22Rv1 (cell line): ENCODE data around the gene TNKS2.

Experiments used
- ZFX ChIP-seq: fragments of 450-650 bp; IDR thresholded peaks from 2 replicates; pipeline ENCODE4 v1.6.1; 2017; ENCODE audit warnings: antibody characterized with exemption, borderline replicate concordance
- TF ChIP-seq, protein P1 (sequence below): fragments of 450-650 bp; IDR thresholded peaks from 2 replicates; pipeline ENCODE4 v1.5.1; 2017; ENCODE audit warnings: mild to moderate bottlenecking

DNA sequence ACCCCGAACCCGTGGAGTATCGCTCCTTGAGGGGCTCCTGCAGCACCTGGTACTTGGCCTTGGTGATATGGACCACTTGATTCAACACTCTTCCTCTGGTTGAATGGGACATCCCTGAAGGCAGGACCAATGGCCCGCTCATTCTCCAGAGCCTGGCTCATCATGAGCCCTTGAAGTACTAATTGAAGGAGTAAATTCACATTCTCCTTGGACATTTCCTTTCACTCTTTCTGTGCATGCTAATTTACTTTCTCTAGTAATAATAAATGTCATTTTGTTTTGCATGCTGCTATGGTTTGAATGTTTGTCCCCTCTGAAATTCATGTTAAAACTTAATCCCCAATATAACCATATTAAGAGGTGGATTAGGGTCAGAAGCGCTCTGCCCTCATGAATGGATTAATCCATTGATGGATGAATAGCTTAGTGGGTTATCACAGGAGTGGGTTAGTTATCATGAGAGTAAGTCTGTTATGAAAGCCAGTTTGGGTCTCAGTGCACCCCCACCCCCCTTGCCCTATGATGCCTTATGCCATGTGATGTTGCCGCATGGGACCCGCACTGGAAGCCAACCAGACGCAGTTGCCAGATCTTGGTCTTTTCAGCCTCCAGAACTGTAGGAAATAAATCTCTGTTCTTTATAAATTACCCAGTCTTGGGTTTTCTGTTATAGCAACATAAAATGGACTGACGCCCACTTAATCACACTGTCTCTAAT, 87.3 kb downstream of the TNKS2 start:
- TF ChIP-seq, protein P1, sequence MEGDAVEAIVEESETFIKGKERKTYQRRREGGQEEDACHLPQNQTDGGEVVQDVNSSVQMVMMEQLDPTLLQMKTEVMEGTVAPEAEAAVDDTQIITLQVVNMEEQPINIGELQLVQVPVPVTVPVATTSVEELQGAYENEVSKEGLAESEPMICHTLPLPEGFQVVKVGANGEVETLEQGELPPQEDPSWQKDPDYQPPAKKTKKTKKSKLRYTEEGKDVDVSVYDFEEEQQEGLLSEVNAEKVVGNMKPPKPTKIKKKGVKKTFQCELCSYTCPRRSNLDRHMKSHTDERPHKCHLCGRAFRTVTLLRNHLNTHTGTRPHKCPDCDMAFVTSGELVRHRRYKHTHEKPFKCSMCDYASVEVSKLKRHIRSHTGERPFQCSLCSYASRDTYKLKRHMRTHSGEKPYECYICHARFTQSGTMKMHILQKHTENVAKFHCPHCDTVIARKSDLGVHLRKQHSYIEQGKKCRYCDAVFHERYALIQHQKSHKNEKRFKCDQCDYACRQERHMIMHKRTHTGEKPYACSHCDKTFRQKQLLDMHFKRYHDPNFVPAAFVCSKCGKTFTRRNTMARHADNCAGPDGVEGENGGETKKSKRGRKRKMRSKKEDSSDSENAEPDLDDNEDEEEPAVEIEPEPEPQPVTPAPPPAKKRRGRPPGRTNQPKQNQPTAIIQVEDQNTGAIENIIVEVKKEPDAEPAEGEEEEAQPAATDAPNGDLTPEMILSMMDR = no peak
- TF ChIP-seq ZFX = no peak
